Subcutaneous abdominal adipose tissue (tissue), 5 donors: ENCODE results near the gene TCERG1L.

Experiments
- H3K27ac ChIP-seq: one replicate; pipeline ENCODE4 v1.7.0; 2013; ENCODE audit warnings: low read depth, mild to moderate bottlenecking, inconsistent platforms, low read length, moderate library complexity
- H3K27me3 ChIP-seq, 5 donors: one replicate each; pipeline ENCODE4 v1.7.0; 2013; ENCODE audit warnings: low read length in 5 of 5, inconsistent platforms in 1 of 5; ENCODE audit not compliant: control insufficient read depth in 5 of 5, insufficient read depth in 4 of 5
- H3K36me3 ChIP-seq, 5 donors: one replicate each; pipeline ENCODE4 v1.7.0; 2013; ENCODE audit warnings: low read length in 5 of 5; ENCODE audit not compliant: control insufficient read depth in 5 of 5, insufficient read depth in 5 of 5
- H3K4me1 ChIP-seq, 5 donors: one replicate each; pipeline ENCODE4 v1.7.0; 2013; ENCODE audit warnings: low read length in 5 of 5, mild to moderate bottlenecking in 3 of 5, moderate library complexity in 1 of 5; ENCODE audit not compliant: control insufficient read depth in 5 of 5, insufficient read depth in 5 of 5
- H3K4me3 ChIP-seq, 5 donors: one replicate each; pipeline ENCODE4 v1.7.0; 2013; ENCODE audit warnings: low read length in 5 of 5, low read depth in 1 of 5
- H3K9ac ChIP-seq, 5 donors: one replicate each; pipeline ENCODE4 v1.7.0; 2013; ENCODE audit warnings: low read length in 5 of 5, mild to moderate bottlenecking in 4 of 5, moderate library complexity in 3 of 5
- H3K9me3 ChIP-seq, 5 donors: one replicate each; pipeline ENCODE4 v1.7.0; 2013; ENCODE audit warnings: low read length in 5 of 5; ENCODE audit not compliant: control insufficient read depth in 5 of 5
- donor health status: healthy.
- donor health status: healthy.
- donor health status: healthy.
- donor health status: healthy.
- donor health status: healthy.

TCERG1L gene

GRCh38 chr10:131165092-131165491 lies 146.4 kb downstream of the TCERG1L start:
- no peak overlapping the region for H3K4me3 ChIP-seq
- H3K27ac ChIP-seq, result no peak overlapping the region
- H3K9me3 ChIP-seq, result no peaks in the 10 kb centered on the region
- no peak overlapping the region for H3K9ac ChIP-seq
- H3K36me3 ChIP-seq, result no peaks in the 10 kb centered on the region
- peaks cover 5 to 28% (median 16%) of the 10 kb centered on the region in 5 donors for H3K27me3 ChIP-seq
- peaks cover 0 to 13% (median 6%) of the 10 kb centered on the region in 5 donors for H3K4me1 ChIP-seq

GRCh38 chr10:131162866-131163843 lies 148.4 kb downstream of the TCERG1L start:
- Histone ChIP-seq H3K27ac (no peak overlapping the region), H3K4me1 (peaks cover 0 to 13% (median 6%) of the 10 kb centered on the region in 5 donors), H3K27me3 (peaks cover 5 to 37% (median 24%) of the 10 kb centered on the region in 5 donors), H3K4me3 (no peak overlapping the region), H3K9ac (no peak overlapping the region), H3K36me3 (no peaks in the 10 kb centered on the region), H3K9me3 (no peaks in the 10 kb centered on the region)

- no peak overlapping the region for H3K27ac ChIP-seq
- peaks cover 0 to 13% (median 6%) of the 10 kb centered on the region in 5 donors for H3K4me1 ChIP-seq
- no peaks in the 10 kb centered on the region for H3K9me3 ChIP-seq
- no peak overlapping the region for H3K4me3 ChIP-seq
- H3K36me3 ChIP-seq, result no peaks in the 10 kb centered on the region
- H3K9ac ChIP-seq, result no peak overlapping the region
- H3K27me3 ChIP-seq, result peaks cover 5 to 37% (median 24%) of the 10 kb centered on the region in 5 donors
These were observed 149.3 kb downstream of the TCERG1L start for GRCh38 chr10:131162211-131162610.

- Histone ChIP-seq H3K27ac (no peak overlapping the region), H3K9me3 (no peaks in the 10 kb centered on the region), H3K36me3 (no peaks in the 10 kb centered on the region), H3K4me3 (no peak overlapping the region), H3K27me3 (peaks cover 5 to 37% (median 24%) of the 10 kb centered on the region in 5 donors), H3K4me1 (peaks cover 0 to 6% (median 1%) of the 10 kb centered on the region in 5 donors), H3K9ac (no peak overlapping the region)
These were observed 150.4 kb downstream of the TCERG1L start for GRCh38 chr10:131161087-131161486.

GRCh38 chr10:131160219-131160875 lies 151.2 kb downstream of the TCERG1L start:
- no peak overlapping the region for H3K4me3 ChIP-seq

GRCh38 chr10:131159771-131160170 lies 151.8 kb downstream of the TCERG1L start:
- Histone ChIP-seq H3K4me1 (peaks cover 0 to 4% (median 0%) of the 10 kb centered on the region in 5 donors), H3K27me3 (peaks cover 5 to 40% (median 26%) of the 10 kb centered on the region in 5 donors), H3K27ac (no peak overlapping the region), H3K4me3 (no peak overlapping the region), H3K9me3 (no peaks in the 10 kb centered on the region), H3K9ac (no peak overlapping the region), H3K36me3 (no peaks in the 10 kb centered on the region)

More at GRCh38 chr10:131160219-131160875, 151.2 kb downstream of the TCERG1L start:
- Histone ChIP-seq H3K27me3 (peaks cover 5 to 37% (median 24%) of the 10 kb centered on the region in 5 donors), H3K4me1 (peaks cover 0 to 4% (median 0%) of the 10 kb centered on the region in 5 donors), H3K9ac (no peak overlapping the region), H3K27ac (no peak overlapping the region), H3K9me3 (no peaks in the 10 kb centered on the region), H3K36me3 (no peaks in the 10 kb centered on the region)

- no peak overlapping the region for H3K4me3 ChIP-seq
- no peak overlapping the region for H3K9ac ChIP-seq
- peaks cover 0 to 4% (median 0%) of the 10 kb centered on the region in 5 donors for H3K4me1 ChIP-seq
- H3K27ac ChIP-seq, result no peak overlapping the region
- H3K36me3 ChIP-seq, result no peaks in the 10 kb centered on the region
- peaks cover 8 to 45% (median 30%) of the 10 kb centered on the region in 5 donors for H3K27me3 ChIP-seq
- H3K9me3 ChIP-seq, result no peaks in the 10 kb centered on the region
These were observed 152.8 kb downstream of the TCERG1L start for GRCh38 chr10:131158695-131159094.

- H3K4me3 ChIP-seq, result no peak overlapping the region
- no peak overlapping the region for H3K27ac ChIP-seq
- no peaks in the 10 kb centered on the region for H3K4me1 ChIP-seq
- no peak overlapping the region for H3K9ac ChIP-seq
- peaks cover 0 to 6% (median 4%) of the 10 kb centered on the region in 5 donors for H3K9me3 ChIP-seq
- peaks cover 8 to 44% (median 24%) of the 10 kb centered on the region in 5 donors for H3K27me3 ChIP-seq
- no peaks in the 10 kb centered on the region for H3K36me3 ChIP-seq
These were observed 153.6 kb downstream of the TCERG1L start for GRCh38 chr10:131157899-131158298.

- peaks cover 0 to 24% (median 10%) of the 10 kb centered on the region in 5 donors for H3K9me3 ChIP-seq
- no peak overlapping the region for H3K9ac ChIP-seq
- peaks cover 8 to 29% (median 17%) of the 10 kb centered on the region in 5 donors for H3K27me3 ChIP-seq
- H3K4me3 ChIP-seq, result no peak overlapping the region
- H3K4me1 ChIP-seq, result no peaks in the 10 kb centered on the region
- H3K36me3 ChIP-seq, result no peaks in the 10 kb centered on the region
- no peak overlapping the region for H3K27ac ChIP-seq
These were observed 155.7 kb downstream of the TCERG1L start for GRCh38 chr10:131155876-131156230.
